PC-9 (cell line): Measurements from ENCODE around the gene HMGN3. TPM values are rescaled to one million over a fixed set of nuclear protein-coding genes. Genes with fewer than 3 reads are reported as not detected.

ENCODE experiments used
- BruUV-seq: library from RNA; stranded (reverse); fragments of 400-500 nt; replicated peaks from 2 replicates; lab custom pipeline; 2021; lab: Mats Ljungman, UMichigan
- CTCF ChIA-PET: fragments of 300-600 bp; sonication (Branson Sonifier 250); formaldehyde crosslinking; loops from one replicate; lab custom pipeline; 2022; ENCODE audit warnings: antibody characterized with exemption; lab: Charles Lee
- POLR2A ChIA-PET: fragments of 300-600 bp; sonication (Branson Sonifier 250); formaldehyde crosslinking; loops from one replicate; lab custom pipeline; 2022; ENCODE audit warnings: antibody characterized with exemption; ENCODE audit not compliant: unreplicated experiment; lab: Charles Lee
- DNase-seq, 2 experiments: peaks; one replicate each; pipeline versions ENCODE4 v3.0.0 to v3.0.0-alpha.2; 2015 to 2022; ENCODE audit warnings: mixed read lengths in 1 of 2
- H2AFZ ChIP-seq: fragments of 200-600 bp; sonication (generic); 2 replicates; pipeline ENCODE4 v1.8.1; 2017; ENCODE audit warnings: antibody characterized with exemption
- H3F3A ChIP-seq: fragments of 200-600 bp; sonication (generic); 2 replicates; pipeline ENCODE4 v1.8.1; 2017; ENCODE audit warnings: antibody characterized with exemption, mild to moderate bottlenecking, low read depth; ENCODE audit not compliant: insufficient read depth
- H3K27ac ChIP-seq: fragments of 200-600 bp; sonication (generic); 2 replicates; pipeline ENCODE4 v1.6.1; 2016; ENCODE audit warnings: mixed run types
- H3K27me3 ChIP-seq: fragments of 200-600 bp; sonication (generic); 2 replicates; pipeline ENCODE4 v1.6.1; 2016; ENCODE audit warnings: low read depth, mixed run types; ENCODE audit not compliant: insufficient read depth
- H3K36me3 ChIP-seq: fragments of 200-600 bp; sonication (generic); 2 replicates; pipeline ENCODE4 v1.6.1; 2016; ENCODE audit warnings: low read depth, mixed run types
- H3K4me1 ChIP-seq: fragments of 200-600 bp; sonication (generic); replicated peaks from 2 replicates; pipeline ENCODE4 v1.6.1; 2016; ENCODE audit warnings: mixed run types; ENCODE audit not compliant: insufficient read depth
- H3K4me2 ChIP-seq: fragments of 200-600 bp; sonication (generic); 2 replicates; pipeline ENCODE4 v1.6.1; 2017; ENCODE audit warnings: mixed run types
- H3K4me3 ChIP-seq: fragments of 200-600 bp; sonication (generic); 2 replicates; pipeline ENCODE4 v1.6.1; 2016; ENCODE audit warnings: mixed run types
- H3K79me2 ChIP-seq: fragments of 200-600 bp; sonication (generic); 2 replicates; pipeline ENCODE4 v1.6.1; 2017; ENCODE audit warnings: low read depth, mixed run types
- H3K9me2 ChIP-seq: fragments of 200-600 bp; sonication (generic); 2 replicates; pipeline ENCODE4 v1.8.1; 2017; ENCODE audit warnings: mild to moderate bottlenecking; ENCODE audit not compliant: insufficient read depth
- H3K9me3 ChIP-seq: fragments of 200-600 bp; sonication (generic); 2 replicates; pipeline ENCODE4 v1.8.1; 2016; ENCODE audit warnings: low read depth; ENCODE audit not compliant: insufficient read depth
- H4K20me1 ChIP-seq: fragments of 200-600 bp; sonication (generic); 2 replicates; pipeline ENCODE4 v1.8.1; 2017; ENCODE audit not compliant: insufficient read depth
- CTCF ChIP-seq: fragments of 200-600 bp; sonication (generic); conservative IDR thresholded peaks from 2 replicates; pipeline ENCODE4 v1.6.1; 2017; ENCODE audit warnings: mixed run types, antibody characterized with exemption, mild to moderate bottlenecking, moderate library complexity
- EZH2 ChIP-seq: fragments of 200-600 bp; sonication (generic); IDR thresholded peaks from 2 replicates; pipeline ENCODE4 v1.8.0; 2017; ENCODE audit warnings: antibody characterized with exemption, low read depth
- intact Hi-C: fragments of 100-400 bp; cut with micrococcal nuclease; formaldehyde crosslinking; loops from one replicate; pipeline ENCODE4 v1.10.0; 2022; ENCODE audit not compliant: unreplicated experiment
- total RNA-seq: library from RNA; stranded (reverse); gene quantifications from 2 replicates; pipeline ENCODE4 v1.2.3, GENCODE V29; 2021

HMGN3 gene
- total RNA-seq, 1 experiment from 2014 or later = 62.3 TPM

GRCh38 chr6:79225717-79226599 lies 8.5 kb downstream of the HMGN3 start:
- no peaks in the 10 kb centered on the region for H3K36me3 ChIP-seq
- no peaks in the 10 kb centered on the region for H3F3A ChIP-seq
- H3K79me2 ChIP-seq = no peaks in the 10 kb centered on the region
- no peak for DNase-seq
- BruUV-seq = no TSS peak
- intact Hi-C loops = no loop called here
- no peaks in the 10 kb centered on the region for H3K9me3 ChIP-seq
- no peak for TF ChIP-seq CTCF
- TF ChIP-seq EZH2 = no peak
- H3K9me2 ChIP-seq = no peaks in the 10 kb centered on the region
- no peak overlapping the region for H3K27ac ChIP-seq
- H3K4me2 ChIP-seq = no peak overlapping the region
- no peaks in the 10 kb centered on the region for H4K20me1 ChIP-seq
- H3K4me1 ChIP-seq = peaks cover 9% of the 10 kb centered on the region
- POLR2A ChIA-PET = interaction anchor here (0.6 to 0.7 kb wide), 2 partner anchors 45 to 113 kb away, joined by 3 to 8 read pairs; no protein-coding TSS in a partner anchor
- no peak overlapping the region for H3K4me3 ChIP-seq
- no peaks in the 10 kb centered on the region for H3K27me3 ChIP-seq
- CTCF ChIA-PET = no interaction called here
- H2AFZ ChIP-seq = no peak overlapping the region

- BruUV-seq = no TSS peak
- TF ChIP-seq EZH2 = no peak
- no peak for TF ChIP-seq CTCF
- no peaks in the 10 kb centered on the region for H3K79me2 ChIP-seq
- intact Hi-C loops = no loop called here
- POLR2A ChIA-PET = no interaction called here
- no peak overlapping the region for H3K4me3 ChIP-seq
- H2AFZ ChIP-seq = no peak overlapping the region
- H3K36me3 ChIP-seq = no peaks in the 10 kb centered on the region
- CTCF ChIA-PET = no interaction called here
- no peaks in the 10 kb centered on the region for H3K9me3 ChIP-seq
- H3K27ac ChIP-seq = no peak overlapping the region
- no peaks in the 10 kb centered on the region for H3K4me1 ChIP-seq
- H3F3A ChIP-seq = no peaks in the 10 kb centered on the region
- H3K9me2 ChIP-seq = no peaks in the 10 kb centered on the region; the same call in 1 of the 2 replicates
- H4K20me1 ChIP-seq = no peaks in the 10 kb centered on the region
- no peak overlapping the region for H3K4me2 ChIP-seq
- no peaks in the 10 kb centered on the region for H3K27me3 ChIP-seq
- no peak for DNase-seq
Observed at GRCh38 chr6:79223611-79224404, 10.7 kb downstream of the HMGN3 start.

GRCh38 chr6:79215213-79215824 lies 19.2 kb downstream of the HMGN3 start:
- ChIA-PET POLR2A (no interaction called here), CTCF (no interaction called here)
- Histone ChIP-seq H3K36me3 (no peaks in the 10 kb centered on the region), H3K27ac (no peak overlapping the region), H2AFZ (no peak overlapping the region), H3K9me2 (no peaks in the 10 kb centered on the region; the same call in 1 of the 2 replicates), H3K4me1 (no peaks in the 10 kb centered on the region), H3K4me3 (no peak overlapping the region), H3K79me2 (no peaks in the 10 kb centered on the region), H3K27me3 (no peaks in the 10 kb centered on the region), H3K4me2 (no peak overlapping the region), H3F3A (no peaks in the 10 kb centered on the region), H3K9me3 (no peaks in the 10 kb centered on the region), H4K20me1 (no peaks in the 10 kb centered on the region)
- no TSS peak for BruUV-seq
- intact Hi-C loops = no loop called here
- TF ChIP-seq EZH2 (no peak), CTCF (no peak)
- no peak for DNase-seq
